ENCODE data around the gene MYO18B.

MYO18B gene

DNA sequence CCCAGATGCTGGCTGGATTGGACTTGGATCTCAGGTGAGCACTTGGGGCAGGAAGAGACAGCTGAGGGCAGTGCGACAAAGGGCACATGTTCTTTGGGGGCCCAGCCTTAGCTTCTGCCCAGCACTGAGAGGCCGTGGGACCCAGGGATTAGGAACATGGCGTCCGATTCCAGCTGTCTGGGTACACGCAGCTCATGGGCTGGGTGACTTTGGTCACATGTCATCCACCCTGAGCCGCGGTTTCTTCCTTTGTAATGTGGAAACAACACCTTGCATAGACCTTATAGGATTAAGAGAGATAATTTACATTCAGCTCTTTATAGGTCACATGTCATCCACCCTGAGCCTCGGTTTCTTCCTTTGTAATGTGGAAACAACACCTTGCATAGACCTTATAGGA is 39.8 kb downstream of the MYO18B start:
- no peak for DNase-seq

DNA sequence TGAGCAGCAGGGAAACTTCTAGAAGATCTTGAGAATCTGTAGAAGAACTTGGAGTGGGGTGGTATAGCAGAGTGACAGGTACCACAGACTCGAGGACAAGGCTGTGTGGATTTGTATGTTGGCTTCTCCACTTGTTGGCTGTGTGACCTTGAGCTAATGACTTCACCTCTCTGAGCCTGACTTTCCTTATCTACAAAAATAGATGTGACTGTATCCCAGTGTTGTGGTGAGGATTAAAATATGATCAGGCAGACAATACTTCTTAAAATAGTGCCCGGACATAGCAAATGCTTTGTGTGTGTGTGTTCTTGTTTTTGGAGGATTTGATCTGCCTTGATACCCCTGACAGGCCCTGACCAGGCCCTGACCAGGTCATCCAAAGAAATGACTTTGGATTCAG is 40.8 kb downstream of the MYO18B start:
- DNase-seq, result no peak

DNA sequence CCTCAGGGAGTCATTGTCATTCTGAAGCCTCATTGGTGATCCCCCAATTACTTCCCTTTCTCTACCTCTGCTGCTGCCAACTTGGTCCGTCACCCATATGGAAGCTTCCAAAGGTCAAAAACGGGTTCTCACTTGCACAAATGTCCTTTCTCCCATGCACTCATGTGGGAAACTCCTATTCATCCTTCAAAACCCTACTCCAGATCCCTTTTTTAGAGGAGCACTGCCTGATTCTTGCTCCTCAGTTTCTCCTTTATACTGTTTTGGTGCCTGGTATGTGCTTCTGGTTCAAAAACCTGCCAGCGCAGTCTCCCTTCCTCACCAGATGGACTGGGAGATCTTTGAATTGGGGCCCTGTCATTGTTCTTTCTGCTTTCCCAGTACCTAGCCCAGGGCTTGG is 41.9 kb downstream of the MYO18B start:
- no peak for DNase-seq

DNA sequence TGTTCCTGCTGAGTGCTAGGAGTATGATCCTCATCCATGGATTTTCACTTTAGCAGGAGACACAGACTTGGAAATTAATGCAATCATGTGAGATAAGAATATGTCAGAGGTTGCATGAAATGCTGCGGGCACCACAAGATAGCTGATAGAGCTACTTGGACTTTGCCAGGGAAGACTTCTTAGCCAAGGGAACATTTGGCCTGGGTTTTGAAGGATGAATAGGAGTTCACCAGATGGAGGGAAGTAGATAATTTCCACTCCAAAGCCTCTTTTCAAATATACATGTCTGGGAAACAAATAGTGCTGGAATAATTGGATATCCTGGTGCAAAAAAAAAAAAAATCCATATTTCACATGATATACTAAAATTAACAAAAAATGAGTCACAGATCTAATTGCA is 44.2 kb downstream of the MYO18B start:
- no peak for DNase-seq

DNA sequence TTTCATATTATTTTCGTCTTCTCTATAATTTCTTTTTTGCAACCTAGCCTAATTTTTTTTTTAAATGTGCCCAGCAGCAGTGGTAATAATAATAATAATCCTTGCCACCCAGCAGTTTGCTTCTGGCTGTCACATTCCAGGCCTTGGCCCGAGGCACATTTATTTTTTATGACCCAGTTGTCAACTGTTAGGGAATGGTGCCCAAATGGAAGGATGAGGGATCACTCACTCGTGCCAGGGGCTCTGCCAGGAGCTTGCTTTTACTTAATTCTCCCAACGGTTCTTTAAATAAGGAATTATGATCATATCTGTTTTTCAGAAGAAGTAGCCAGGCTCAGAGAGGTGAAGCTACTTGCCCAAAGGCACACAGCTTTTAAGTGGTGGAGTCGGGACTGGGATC is 49.6 kb downstream of the MYO18B start:
- no peak for DNase-seq

DNA sequence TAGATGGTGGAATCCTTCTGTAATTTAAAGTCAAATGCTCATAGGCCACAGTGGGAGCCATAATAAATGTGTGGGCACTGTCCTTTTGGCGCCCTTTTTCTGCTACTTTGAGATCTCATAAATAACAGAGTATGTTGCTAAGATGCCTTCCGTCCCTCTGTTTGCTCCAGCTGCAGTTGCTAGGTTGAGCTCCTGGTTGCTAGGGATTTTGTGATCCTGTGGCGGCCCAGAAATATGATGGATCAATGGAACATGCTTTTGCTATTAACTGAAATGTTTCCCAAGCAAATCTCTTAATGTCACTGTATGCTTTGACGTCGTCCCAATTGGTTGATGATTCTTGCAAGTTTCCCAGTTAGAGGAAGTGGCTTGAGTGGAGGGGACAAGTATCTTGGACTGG is 53.5 kb downstream of the MYO18B start:
- DNase-seq, result no peak

DNA sequence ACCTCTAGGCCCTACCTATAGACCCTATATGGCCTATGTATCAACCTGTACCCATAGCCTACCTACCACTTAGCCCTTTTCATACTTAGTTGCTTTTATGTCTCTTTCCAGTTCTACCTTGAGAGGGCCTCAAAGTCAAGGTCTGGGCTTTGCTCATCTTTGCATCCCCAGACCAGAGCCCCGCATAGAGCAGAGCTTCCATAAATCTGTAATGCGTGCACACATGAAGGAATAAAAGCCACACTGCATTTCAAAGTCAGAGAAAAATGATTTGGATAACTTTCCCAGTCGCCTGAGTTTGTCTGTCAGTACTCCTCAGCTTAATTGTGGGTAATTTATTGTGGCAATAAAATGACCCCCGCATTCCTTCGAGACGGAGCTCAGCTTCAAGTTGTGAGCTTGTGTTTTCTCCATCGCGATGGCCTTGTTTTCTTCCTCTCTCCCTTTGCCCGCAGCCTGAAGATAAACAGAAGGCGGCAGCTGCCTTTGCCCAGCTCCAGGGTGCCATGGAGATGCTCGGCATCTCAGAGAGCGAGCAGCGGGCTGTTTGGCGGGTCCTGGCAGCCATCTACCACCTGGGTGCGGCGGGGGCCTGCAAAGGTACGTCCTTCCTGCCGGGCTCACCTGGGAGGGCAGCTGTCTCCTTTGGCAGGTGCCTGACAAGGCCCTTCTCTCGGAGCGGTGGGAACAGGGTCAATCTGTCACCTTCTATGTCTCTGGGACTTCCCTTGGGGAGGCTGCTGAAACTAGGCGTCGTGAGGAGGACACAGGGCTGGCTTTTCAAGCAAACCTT is 55.7 kb downstream of the MYO18B start:
- DNase-seq, result no peak

DNA sequence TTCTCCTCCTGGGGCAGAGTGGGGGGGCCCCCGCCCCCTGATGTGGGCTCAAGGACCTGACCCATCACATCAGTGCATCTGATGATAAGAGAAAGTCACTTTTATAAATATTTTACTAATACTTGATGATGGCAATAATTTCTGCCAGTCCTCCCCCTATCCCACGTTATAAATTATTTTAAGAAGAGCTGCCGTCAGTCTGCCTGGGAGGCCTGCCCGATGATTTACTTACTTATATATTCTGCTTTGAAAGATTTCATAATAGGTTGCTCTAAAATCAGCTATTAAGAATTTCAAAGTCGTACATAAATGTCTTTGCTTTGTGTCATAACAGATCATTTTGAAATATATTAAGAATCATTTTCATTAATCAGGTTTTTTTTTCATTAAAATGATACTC is 58.8 kb downstream of the MYO18B start:
- no peak for DNase-seq

DNA sequence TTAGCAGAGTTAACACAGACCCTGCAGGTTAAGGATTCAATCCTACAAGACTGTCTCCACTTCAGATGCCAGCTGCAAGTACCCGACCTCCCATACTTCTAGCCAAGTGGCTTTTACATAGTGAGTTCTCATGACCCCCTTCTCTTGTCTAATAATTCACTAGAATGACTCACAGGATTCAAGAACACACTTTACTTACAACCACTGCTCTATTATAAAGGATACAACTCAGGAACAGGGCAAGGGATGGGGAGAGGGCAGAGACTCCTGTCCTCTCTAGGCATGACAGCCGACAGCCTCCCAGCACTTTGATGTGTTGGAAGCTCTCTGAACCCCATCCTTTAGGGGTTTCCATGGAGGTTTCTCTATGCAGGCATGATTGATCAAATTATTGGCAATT is 60.0 kb downstream of the MYO18B start:
- no peak for DNase-seq

DNA sequence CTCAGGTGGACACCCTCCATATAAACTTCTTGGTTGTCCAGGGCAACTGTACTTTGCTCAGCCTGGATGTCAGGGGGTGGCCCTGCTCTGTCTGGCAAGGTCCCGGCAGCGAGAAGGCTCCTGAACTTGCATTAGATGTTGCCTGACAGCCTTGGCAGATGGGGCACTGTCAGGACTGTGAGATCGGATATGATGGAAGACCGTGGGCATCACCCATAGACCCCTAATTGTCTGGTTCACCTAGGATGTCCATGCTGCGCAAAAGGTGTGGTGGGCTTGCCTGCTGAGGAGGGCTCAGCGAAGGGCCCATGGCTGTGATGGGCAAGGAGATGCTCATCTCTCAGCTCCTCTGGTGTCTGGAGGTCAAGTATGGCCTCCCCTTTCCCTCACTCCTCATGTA is 62.7 kb downstream of the MYO18B start:
- no peak for DNase-seq

DNA sequence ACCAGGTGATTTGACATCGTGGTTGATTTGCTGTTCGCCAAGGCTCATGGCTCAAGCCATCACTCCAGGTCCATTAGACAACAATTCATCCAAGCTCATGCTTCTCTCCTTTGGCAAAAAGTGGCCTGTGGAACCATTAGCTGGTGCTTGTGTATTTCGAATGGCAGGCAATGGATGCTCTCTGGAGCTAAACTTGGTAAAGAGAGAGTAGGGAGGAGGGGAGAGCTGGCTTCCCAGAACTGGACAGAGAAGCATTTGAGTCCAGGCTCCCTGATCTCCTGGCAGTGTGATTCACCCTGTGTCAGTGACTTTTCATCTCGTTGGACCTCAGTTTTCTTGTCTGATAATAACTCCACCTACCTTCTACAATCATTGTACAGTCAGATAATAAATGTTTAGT is 64.6 kb downstream of the MYO18B start:
- no peak for DNase-seq

DNA sequence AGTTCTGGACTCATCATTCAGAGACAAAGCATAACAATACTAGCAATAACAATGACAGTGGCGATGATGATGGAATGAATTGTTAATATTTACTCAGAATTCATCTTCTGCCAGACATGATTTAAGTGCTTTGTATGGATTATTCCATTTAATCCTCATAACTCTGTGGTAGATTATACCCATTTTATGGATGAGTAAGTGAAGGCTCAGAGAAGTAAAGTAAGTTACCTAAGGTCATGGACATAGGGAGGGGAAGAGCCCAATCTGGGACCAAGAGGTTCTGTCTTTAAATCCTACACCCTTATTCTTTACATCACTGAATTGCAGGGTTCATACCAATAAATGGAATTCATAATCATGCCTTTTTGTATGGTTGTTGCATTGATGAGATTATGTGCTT is 72.7 kb downstream of the MYO18B start:
- DNase-seq, result no peak

DNA sequence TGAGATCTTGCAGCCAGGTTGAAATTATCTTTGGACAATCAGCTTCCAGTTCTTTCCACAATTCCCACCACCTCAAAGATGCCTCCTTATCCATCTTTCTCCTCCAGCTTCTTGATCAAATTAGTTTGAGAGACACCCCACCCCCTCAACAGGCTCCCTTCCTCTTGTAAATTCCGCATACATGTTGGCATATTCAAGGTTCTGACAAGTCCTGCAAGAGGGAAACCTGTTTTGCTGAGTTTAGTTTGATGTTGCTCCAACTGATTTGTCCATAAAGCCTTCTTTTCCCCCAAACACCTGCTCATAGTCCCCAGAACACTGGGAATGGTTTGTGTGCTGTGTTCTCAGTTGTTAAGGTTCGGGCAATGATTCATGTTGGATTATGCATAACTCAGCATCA is 73.6 kb downstream of the MYO18B start:
- DNase-seq, result no peak

DNA sequence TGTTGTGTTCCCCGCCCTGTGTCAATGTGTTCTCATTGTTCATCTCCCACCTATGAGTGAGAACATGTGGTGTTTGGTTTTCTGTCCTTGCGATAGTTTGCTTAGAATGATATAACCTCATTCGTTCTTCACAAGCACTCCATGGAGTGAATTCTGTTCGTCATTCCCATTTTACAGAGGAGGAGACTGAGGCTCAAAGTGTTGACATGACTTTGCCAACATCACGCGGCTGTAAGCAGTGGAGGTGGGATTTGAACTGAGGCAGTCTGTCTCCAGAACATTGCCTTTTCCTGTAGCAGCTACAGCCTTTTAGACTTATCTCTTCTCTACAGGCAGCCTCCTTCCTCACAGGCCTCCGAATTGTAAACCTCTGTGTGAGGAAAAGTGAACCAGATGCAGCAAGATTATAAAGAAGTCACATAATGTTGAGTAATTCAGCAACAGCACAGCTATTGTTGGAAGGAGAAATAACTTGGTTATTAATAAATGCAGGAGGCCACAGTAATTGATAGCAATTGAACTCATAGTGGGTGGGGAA is 74.6 kb downstream of the MYO18B start:
- DNase-seq, result no peak

DNA sequence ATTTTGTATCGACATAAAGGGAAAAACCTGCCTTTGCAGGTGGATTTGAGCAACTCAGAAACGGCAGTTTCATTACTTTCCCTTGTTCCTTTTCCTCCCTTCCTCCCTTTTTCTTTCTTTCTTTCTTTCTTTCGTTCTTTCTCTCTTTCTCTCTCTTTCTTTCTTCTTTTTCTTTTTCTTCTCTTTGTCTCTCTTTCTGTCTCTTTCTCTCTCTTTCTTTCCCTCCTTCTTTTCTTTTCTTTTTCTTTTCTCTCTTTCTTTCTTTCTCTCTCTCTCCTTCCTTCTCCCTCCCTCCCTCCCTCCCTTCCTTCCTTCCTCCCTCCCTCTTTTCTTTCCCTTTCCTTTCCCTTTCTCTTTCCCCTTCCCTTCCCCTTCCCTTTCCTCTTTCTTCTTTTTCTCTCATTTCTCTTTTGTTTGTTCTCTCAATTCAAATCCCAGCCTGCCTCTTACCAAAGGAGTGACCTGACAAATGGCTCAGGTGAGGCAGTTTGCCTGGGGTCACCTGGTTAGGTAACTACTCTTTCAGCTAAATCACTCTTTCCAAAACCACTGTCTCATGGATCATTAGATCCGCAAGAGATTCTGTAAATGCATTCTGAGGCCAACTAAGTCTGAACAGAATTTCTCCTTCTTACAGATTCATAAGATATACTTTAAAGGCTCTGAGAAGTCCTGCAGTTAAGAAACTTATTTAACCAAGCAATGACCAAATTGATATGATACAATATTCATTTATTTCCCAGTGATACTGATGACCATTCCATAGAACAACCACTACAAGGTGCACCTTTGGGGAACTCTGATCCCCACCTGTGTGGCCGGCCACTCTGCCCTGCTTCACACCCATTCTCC is 75.3 kb downstream of the MYO18B start:
- no peak for DNase-seq

DNA sequence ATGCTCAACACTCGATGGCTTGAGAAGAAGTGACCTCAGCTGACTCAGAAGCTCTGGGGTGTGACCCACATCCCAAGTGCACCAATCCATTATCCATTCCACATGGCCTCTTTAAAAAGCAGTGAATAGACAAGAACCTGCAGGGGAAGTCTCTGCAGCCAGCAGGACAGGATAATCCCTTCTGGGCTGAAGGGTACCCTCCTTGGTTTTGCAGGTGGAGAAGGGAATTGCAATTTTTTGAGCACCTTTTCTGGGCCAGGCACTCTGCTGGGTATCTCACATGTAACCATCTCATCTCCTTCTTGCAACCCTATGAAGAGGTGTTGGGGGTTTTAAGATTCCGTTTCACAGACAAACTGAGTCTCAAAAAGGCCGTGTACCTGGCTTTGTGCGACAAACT is 76.6 kb downstream of the MYO18B start:
- DNase-seq, result no peak

DNA sequence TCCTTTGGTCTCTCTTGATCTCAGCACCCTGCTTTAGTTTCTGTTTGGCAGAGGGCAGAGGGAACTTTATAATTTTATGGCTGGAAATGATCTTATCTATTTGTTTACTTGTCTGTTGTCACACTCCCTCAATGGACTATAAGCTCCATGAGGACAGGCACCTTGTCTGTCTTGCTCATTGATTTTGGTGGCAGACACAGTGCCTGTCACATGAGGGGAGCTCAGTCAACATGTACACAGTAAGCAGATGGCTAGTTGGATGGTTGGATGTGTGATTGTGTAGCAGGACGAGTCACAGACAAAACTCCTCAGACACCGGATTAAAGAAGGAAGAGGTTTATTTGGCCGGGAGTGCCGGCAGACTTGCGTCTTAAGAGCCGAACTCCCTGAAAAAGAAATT is 80.4 kb downstream of the MYO18B start:
- DNase-seq, result no peak

DNA sequence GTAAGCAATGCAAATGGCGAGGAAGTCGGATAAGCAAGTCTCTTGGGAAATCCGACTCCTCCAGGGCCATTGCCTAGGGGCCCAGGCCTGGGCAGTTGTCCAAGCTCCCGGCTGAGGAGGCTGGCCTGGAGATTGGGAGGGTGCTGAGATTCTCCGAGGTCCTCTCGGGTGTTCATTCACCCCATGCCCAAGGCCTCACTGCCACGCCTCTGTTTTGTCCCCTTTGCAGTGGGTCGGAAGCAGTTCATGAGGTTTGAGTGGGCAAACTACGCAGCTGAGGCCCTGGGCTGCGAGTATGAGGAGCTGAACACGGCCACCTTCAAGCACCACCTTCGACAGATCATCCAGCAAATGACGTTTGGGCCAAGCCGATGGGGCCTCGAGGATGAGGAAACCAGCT is 81.3 kb downstream of the MYO18B start:
- DNase-seq, result no peak

DNA sequence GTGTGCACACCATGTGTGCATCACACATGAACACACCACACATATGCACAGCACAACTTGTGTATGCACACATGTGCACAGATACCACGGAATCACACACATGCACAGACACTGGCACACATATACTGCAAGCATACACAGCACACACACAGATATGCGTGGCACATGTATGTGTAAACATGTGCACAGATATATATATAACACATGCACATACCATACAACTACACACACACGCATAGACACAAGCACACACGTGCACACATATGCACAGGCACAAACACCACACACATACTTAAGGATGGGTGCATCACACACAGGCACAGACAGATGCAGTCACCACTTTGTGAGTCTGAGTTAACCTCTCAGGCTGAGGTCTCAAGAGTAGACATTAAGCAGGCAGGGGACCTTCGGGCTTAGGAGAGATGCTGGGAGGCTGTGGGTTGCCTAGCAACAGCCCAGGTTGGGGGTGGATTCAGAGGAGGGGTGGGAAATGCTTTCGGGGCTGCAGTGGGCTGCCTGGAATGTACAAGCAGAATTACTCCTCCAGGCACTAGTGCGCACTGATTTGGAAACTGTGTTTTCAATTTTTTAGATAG is 82.9 kb downstream of the MYO18B start:
- DNase-seq, result no peak

DNA sequence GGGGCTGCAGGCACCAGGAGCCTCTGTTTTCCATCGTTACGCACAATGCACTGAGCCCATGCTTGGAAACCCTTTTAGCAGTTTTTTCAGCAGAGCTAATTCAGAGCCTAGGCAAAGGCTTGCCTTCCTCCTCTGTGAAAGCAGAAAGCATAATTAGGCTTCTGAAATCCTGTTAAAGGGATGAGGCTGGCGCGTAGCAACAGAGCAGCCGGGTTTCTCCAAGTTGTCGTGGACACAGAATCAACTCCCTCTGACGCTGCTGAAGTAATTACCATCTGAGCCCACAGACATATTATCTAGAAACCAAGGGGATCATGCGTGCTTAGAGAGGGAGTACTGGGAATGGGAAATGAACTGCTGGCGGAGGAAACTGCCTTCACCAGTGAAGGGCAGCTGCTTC is 85.4 kb downstream of the MYO18B start:
- DNase-seq, result no peak

DNA sequence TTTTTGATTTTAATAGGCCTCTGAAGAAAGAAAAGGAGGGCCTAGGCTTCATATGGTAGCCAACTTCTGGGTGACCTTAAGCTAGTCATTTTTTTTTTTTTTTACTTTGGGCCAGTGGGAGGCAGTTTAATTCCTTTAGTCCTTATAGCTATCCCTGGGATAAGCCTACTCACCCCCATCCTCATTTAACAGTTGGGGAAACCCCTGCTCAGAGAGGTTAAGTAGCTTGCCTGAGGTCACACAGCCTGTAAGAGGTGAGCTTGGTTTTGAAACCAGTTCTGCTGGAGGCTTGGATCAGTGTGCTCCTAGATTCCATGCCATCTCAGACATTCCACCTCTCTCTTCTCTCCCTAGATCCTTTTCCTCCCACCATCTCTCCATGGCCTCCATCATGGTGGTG is 86.4 kb downstream of the MYO18B start:
- no peak for DNase-seq

DNA sequence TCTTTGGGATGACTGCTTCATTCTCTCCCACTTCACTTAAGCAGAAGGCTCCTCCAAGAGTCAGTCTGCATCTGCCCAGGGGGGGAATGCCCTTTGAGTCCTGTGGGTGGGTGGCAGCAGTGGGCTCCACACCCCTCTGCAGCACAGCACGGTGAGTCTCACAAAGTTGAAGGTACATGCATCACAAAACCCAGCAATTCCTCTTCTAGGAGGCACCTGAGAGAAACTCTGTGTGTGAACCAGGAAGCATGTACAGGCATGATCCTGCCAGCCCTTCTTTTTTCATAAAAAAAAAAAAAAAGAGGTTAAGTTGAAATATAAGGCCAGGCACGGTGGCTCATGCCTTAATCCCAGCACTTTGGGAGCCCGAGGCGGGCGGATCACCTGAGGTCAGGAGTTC is 87.2 kb downstream of the MYO18B start:
- DNase-seq, result no peak

DNA sequence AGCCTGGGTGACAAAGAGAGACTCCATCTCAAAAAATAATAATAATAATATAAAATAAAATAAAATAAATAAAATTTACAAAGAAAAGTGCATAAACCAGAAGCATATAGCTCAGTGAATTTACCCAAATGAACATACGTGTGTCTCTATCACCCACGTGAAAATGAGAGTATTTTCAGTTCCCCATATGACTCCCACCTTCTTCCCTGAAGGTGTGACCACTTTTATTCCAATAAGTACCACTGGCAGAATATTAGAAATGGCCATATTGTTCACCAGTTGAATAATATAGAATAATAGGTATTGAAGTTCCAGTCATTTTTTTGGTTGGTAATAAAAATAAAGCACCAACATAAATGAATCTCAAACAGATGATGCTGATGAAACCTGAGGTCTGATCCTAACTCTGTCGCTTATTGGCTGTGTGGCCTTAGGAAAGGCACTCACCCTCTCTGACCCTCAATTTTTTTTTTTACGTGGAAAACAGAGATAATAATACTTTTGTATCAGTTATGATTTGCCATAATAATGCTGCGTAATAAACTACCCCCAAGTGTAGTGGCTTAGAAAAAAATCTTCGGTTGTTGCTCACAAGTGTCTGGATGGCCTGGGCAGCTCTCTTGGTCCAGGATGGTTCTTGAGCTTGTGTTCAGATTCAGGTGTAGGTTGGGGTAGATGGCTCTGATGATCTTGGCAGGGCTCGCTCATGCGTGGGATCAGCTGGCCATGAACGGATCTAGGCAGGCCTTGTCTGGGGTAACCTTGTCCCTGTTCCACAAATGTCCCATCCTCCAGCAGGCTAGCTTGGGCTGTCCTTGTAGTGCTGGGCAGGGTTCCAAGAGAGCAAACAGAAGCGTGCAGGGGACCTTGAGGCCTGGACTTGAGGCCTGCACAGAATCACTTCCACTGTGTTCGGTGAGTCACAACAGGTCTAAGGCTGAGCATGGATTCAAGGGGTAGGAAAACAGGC is 88.1 kb downstream of the MYO18B start:
- no peak for DNase-seq
